Activated CD4-positive, alpha-beta T cell treated with anti-CD3 and anti-CD28 coated beads, Interleukin-2, amount 10 ng/mL, durations not matched to agents 7 days and 5 days (primary cell): Measurements from ENCODE around the gene SLC6A9. TPM values are rescaled to one million over a fixed set of nuclear protein-coding genes. Genes with fewer than 3 reads are reported as not detected.

Experiments used
- CTCF ChIA-PET: fragments of 350-600 bp; sonication (Branson Sonifier 250); formaldehyde crosslinking; loops from one replicate; lab custom pipeline; 2021; ENCODE audit warnings: antibody characterized with exemption; lab: Charles Lee
- POLR2A ChIA-PET: fragments of 350-600 bp; sonication (Branson Sonifier 250); formaldehyde crosslinking; loops from one replicate; lab custom pipeline; 2021; ENCODE audit warnings: antibody characterized with exemption; lab: Charles Lee
- DNase-seq: peaks from one replicate; pipeline ENCODE4 v3.0.0-alpha.2; 2020
- H3K27ac Mint-ChIP-seq: one replicate; pipeline ENCODE4 v1.8.0; 2021; ENCODE audit warnings: mild to moderate bottlenecking, moderate library complexity, mixed read lengths
- H3K27me3 Mint-ChIP-seq: one replicate; pipeline ENCODE4 v1.8.0; 2021; ENCODE audit warnings: mixed read lengths
- H3K36me3 Mint-ChIP-seq: one replicate; pipeline ENCODE4 v1.8.0; 2021; ENCODE audit warnings: low read depth, mixed read lengths
- H3K4me1 Mint-ChIP-seq: one replicate; pipeline ENCODE4 v1.8.0; 2021; ENCODE audit warnings: mixed read lengths
- H3K4me3 Mint-ChIP-seq: one replicate; pipeline ENCODE4 v1.8.0; 2021; ENCODE audit warnings: mild to moderate bottlenecking, moderate library complexity, mixed read lengths
- H3K9me3 Mint-ChIP-seq: one replicate; pipeline ENCODE4 v1.8.0; 2021; ENCODE audit warnings: mixed read lengths
- total RNA-seq, 2 experiments: library from RNA; stranded (reverse); gene quantifications; one replicate each; pipeline ENCODE4 v1.2.3, GENCODE V29; 2021

The SLC6A9 gene
- total RNA-seq, 2 experiments from 2014 or later, result 4.0 to 4.8 TPM

DNA sequence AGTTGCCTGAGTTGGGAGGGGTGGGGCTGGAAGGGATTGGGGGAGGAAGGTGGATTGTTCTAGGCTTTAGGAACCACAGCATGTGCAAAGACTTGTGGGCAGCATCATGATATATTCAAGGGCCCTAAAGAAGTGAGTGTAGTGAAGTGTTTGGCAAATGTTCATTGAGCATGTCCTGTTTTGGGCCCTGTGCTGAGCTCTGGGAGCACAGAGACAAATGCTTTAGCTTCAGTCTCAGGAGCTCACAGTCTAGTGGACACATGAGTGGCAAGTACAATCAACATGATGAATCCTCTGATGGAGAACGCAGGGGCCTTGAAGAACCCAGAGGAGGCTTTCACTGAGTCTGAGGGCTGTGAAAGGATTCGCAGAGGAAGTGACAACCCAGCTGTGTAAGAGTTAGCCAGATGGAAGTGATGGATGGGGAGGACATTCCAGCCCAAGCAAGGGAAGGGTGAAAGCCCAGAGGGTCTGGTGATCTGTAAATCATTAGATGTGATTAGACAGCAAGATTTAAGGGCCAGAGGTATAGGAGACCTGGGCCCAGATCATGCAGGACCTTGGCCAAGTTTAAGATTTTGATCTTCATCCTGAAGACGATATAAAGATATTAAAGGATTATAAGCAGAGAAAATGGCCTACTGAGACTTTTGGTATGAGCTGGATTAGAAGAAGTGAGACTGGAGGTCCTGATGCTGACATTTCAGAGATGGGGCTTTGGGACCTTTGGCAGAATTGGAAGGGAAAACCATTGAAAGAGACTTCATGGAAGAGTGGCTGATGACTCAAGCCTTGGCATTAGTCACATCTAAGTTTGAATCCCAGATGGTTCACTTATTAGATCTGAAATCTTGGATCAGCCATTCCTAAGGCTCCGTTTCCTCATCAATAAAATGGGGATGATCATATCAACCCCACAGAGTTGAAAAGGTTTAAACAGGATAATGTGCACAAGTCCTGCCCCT is 80.0 kb downstream of the SLC6A9 start:
- no peaks in the 10 kb centered on the region for H3K9me3 Mint-ChIP-seq
- ChIA-PET CTCF (interaction anchor here (1.3 to 9.2 kb wide), 2 partner anchors 17 to 22 kb away, joined by 4 to 93 read pairs; partner anchors contain the start of gene ARTN), POLR2A (no interaction called here)
- no peak overlapping the region for H3K27ac Mint-ChIP-seq
- no peak for DNase-seq
- peaks cover 25% of the 10 kb centered on the region for H3K4me1 Mint-ChIP-seq
- peaks cover 4% of the 10 kb centered on the region for H3K36me3 Mint-ChIP-seq
- no peak overlapping the region for H3K4me3 Mint-ChIP-seq
- H3K27me3 Mint-ChIP-seq, result no peaks in the 10 kb centered on the region

DNA sequence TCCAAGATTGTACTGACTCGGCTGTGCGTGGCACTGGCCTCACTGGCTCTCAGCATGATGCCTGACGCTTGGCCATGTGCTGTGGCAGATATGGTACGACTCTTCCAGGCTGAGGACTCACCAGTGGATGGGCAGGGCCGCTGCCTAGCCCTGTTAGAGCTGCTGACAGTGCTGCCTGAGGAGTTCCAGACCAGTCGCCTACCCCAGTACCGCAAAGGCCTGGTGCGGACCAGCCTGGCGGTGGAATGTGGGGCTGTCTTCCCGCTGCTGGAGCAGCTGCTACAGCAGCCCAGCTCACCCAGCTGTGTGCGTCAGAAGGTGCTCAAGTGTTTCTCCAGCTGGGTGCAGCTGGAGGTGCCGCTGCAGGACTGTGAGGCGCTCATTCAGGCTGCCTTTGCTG is 81.6 kb downstream of the SLC6A9 start:
- Mint-ChIP-seq H3K9me3 (no peaks in the 10 kb centered on the region), H3K27ac (no peak overlapping the region), H3K4me1 (peaks cover 41% of the 10 kb centered on the region), H3K4me3 (no peak overlapping the region), H3K27me3 (no peaks in the 10 kb centered on the region), H3K36me3 (peaks cover 6% of the 10 kb centered on the region)
- CTCF ChIA-PET, result interaction anchor here (1.3 to 9.2 kb wide), 4 partner anchors 15 to 282 kb away, joined by 3 to 93 read pairs (median 6); partner anchors contain the start of genes ARTN and DPH2
- POLR2A ChIA-PET, result no interaction called here
- DNase-seq, result no peak

DNA sequence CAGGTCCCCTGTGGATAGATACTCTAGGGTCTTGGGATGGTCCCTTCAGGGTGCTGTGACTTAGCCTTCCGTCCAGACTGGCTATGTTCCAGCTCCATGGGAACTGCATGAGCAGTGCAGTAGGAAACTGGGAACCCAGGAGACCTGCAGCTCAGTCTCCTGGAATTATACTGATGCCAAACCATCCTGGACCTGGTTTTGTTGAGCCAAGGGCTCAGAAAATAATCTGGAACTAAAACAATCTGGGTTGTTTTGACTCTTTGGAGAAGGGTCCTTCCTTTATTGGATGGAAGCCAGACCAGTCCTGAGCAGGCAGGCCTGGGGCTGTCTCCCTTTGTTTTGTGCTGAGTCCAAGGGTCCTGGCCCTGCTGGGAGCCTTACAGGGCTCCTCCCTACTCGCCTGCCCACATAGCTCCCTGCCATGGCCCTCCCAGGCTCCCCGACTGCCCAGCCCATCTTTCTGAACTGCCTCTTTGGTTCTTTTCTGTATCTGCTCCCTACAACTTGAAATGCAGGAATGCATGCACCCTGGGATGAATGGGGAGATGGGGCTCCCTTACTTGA is 83.3 kb downstream of the SLC6A9 start:
- no peaks in the 10 kb centered on the region for H3K27me3 Mint-ChIP-seq
- H3K36me3 Mint-ChIP-seq, result peaks cover 8% of the 10 kb centered on the region
- ChIA-PET POLR2A (no interaction called here), CTCF (interaction anchor here (0.6 to 9.2 kb wide), 3 partner anchors 14 to 228 kb away, joined by 3 to 93 read pairs (median 3); partner anchors contain the start of gene ARTN)
- peaks cover 47% of the 10 kb centered on the region for H3K4me1 Mint-ChIP-seq
- peak overlapping the region; percentile 80 for H3K4me3 Mint-ChIP-seq
- DNase-seq, result no peak
- no peaks in the 10 kb centered on the region for H3K9me3 Mint-ChIP-seq
- H3K27ac Mint-ChIP-seq, result peak overlapping the region; percentile 94

GRCh38 chr1:43947061-43947873 is 84.0 kb downstream of the SLC6A9 start:
- peak overlapping the region; percentile 94 for H3K27ac Mint-ChIP-seq
- H3K27me3 Mint-ChIP-seq, result no peaks in the 10 kb centered on the region
- ChIA-PET CTCF (interaction anchor here (0.7 to 9.2 kb wide), 8 partner anchors 9 to 183 kb away, joined by 3 to 93 read pairs (median 4); partner anchors contain the start of gene ARTN), POLR2A (no interaction called here)
- peak overlapping the region; percentile 80 for H3K4me3 Mint-ChIP-seq
- DNase-seq, result peak; percentile 32
- peaks cover 8% of the 10 kb centered on the region for H3K36me3 Mint-ChIP-seq
- peaks cover 47% of the 10 kb centered on the region for H3K4me1 Mint-ChIP-seq
- no peaks in the 10 kb centered on the region for H3K9me3 Mint-ChIP-seq

Other genes starting within 250 kb of the SLC6A9 start
- under 1 TPM; 0.10 to 0.52 TPM for gene ARTN, start 97.7 kb downstream of the SLC6A9 start, total RNA-seq
- 10 to 100 TPM; 22.0 to 27.2 TPM for gene IPO13, start 84.5 kb downstream of the SLC6A9 start, total RNA-seq
- 10 to 100 TPM; 28.0 to 30.0 TPM for gene DPH2, start 61.5 kb downstream of the SLC6A9 start, total RNA-seq
- 100 to 1,000 TPM in 1 of 2 experiments, 10 to 100 TPM in 1; 90.1 to 112 TPM for gene ATP6V0B, start 56.5 kb downstream of the SLC6A9 start, total RNA-seq
- gene B4GALT2, start 52.3 kb downstream of the SLC6A9 start, total RNA-seq, result 1 to 10 TPM; 8.0 to 9.3 TPM
- 1 to 10 TPM in 1 of 2 experiments, under 1 TPM in 1; 0.71 to 1.3 TPM for gene CCDC24, start 39.9 kb downstream of the SLC6A9 start, total RNA-seq
- not detected for gene KLF17, start 87.4 kb upstream of the SLC6A9 start, total RNA-seq
- gene KLF18, start 110.2 kb upstream of the SLC6A9 start, total RNA-seq, result not detected
- 10 to 100 TPM; 45.8 to 46.2 TPM for gene DMAP1, start 182.0 kb upstream of the SLC6A9 start, total RNA-seq